Subcutaneous adipose tissue (tissue), 4 donors: ENCODE measurements around the gene KIFBP. TPM values are rescaled to one million over a fixed set of nuclear protein-coding genes. Genes with fewer than 3 reads are reported as not detected.

Experiments used
- CTCF ChIP-seq: fragments of 450-650 bp; IDR thresholded peaks from one replicate; pipeline ENCODE4 v1.5.1; 2016; ENCODE audit warnings: low read depth, mild to moderate bottlenecking, control low read depth, antibody characterized with exemption, moderate library complexity
- total RNA-seq, 4 donors: library from RNA; depleted of rRNA; stranded (reverse); fragments of >200 nt; gene quantifications; one replicate each; pipeline ENCODE4 v1.1.0, GENCODE V29; 2016

KIFBP gene
- total RNA-seq, 4 donors from 2014 or later = 35.9 to 69.9 (median 38.1) TPM

GRCh38 chr10:69057261-69057950, 68.8 kb downstream of the KIFBP start:
- no peak for TF ChIP-seq CTCF

- no peak for TF ChIP-seq CTCF
These were observed 69.3 kb downstream of the KIFBP start for GRCh38 chr10:69057951-69058297.

GRCh38 chr10:69060127-69060798, 71.7 kb downstream of the KIFBP start:
- TF ChIP-seq CTCF = no peak

GRCh38 chr10:69061305-69062161, 72.9 kb downstream of the KIFBP start:
- no peak for TF ChIP-seq CTCF

GRCh38 chr10:69062901-69063300, 74.3 kb downstream of the KIFBP start:
- no peak for TF ChIP-seq CTCF

- TF ChIP-seq CTCF = no peak
These were observed 76.2 kb downstream of the KIFBP start for GRCh38 chr10:69064762-69065328.
